ENCODE data around the gene CHI3L2. TPM values are rescaled to one million over a fixed set of nuclear protein-coding genes. Genes with fewer than 3 reads are reported as not detected.

Gene CHI3L2
- total RNA-seq, 1 experiment from 2014 or later: 0.77 TPM

- no peak for DNase-seq (ENCODE audit: low read depth, low spot score)
- no peak for TF ChIP-seq SIN3A (IDR thresholded peaks at IDR 0.05; ENCODE audit: borderline replicate concordance, insufficient read depth, low read depth, low read length)
- TF ChIP-seq REST (IDR thresholded peaks at IDR 0.05; ENCODE audit: insufficient read depth in 1 of 2, low read depth in 2 of 2, low read length in 1 of 2): no peak
- TF ChIP-seq CTCF (IDR thresholded peaks at IDR 0.05): no peak
- Histone ChIP-seq H3K9me3 (ENCODE audit: control insufficient read depth, insufficient read depth, low read depth, low read length) (no peaks in the 10 kb centered on the region), H3K36me3 (ENCODE audit: control insufficient read depth, insufficient read depth, low read length) (no peaks in the 10 kb centered on the region), H3K27me3 (ENCODE audit: control insufficient read depth, insufficient read depth, low read length) (peaks cover 2% of the 10 kb centered on the region; the same call in 1 of the 2 replicates), H3K27ac (ENCODE audit: low read length) (no peak overlapping the region), H3K4me1 (ENCODE audit: control insufficient read depth, insufficient read depth, low read length) (no peaks in the 10 kb centered on the region), H3K4me3 (ENCODE audit: low read depth in 2 of 2, low read length in 2 of 2) (no peak overlapping the region)
- in situ Hi-C loops (cut with HindIII; ENCODE audit: low pct_unique_long_range_greater_than_20kb, low sequenced_read_pairs): no loop called here
- intact Hi-C loops (cut with micrococcal nuclease; ENCODE audit: unreplicated experiment): no loop called here
- POLR2A ChIA-PET: no interaction called here
- no TSS peak for BruUV-seq (replicated peaks)
- CTCF ChIA-PET: no interaction called here
- ATAC-seq: no peak
Observed at GRCh38 chr1:111209622-111210021, 17.9 kb upstream of the CHI3L2 start.

- no TSS peak for BruUV-seq (replicated peaks)
- in situ Hi-C loops (cut with HindIII; ENCODE audit: low pct_unique_long_range_greater_than_20kb, low sequenced_read_pairs): no loop called here
Observed at GRCh38 chr1:111211921-111212320, 15.6 kb upstream of the CHI3L2 start.

More at GRCh38 chr1:111211921-111212320, 15.6 kb upstream of the CHI3L2 start:
- Histone ChIP-seq H3K27me3 (ENCODE audit: control insufficient read depth, insufficient read depth, low read length) (no peaks in the 10 kb centered on the region), H3K9me3 (ENCODE audit: control insufficient read depth, insufficient read depth, low read depth, low read length) (no peaks in the 10 kb centered on the region), H3K36me3 (ENCODE audit: control insufficient read depth, insufficient read depth, low read length) (no peaks in the 10 kb centered on the region), H3K27ac (ENCODE audit: low read length) (no peak overlapping the region), H3K4me1 (ENCODE audit: control insufficient read depth, insufficient read depth, low read length) (no peaks in the 10 kb centered on the region), H3K4me3 (ENCODE audit: low read depth in 2 of 2, low read length in 2 of 2) (no peak overlapping the region)
- ATAC-seq (no peak), DNase-seq (ENCODE audit: low read depth, low spot score) (no peak)
- TF ChIP-seq TCF7L2 (IDR thresholded peaks at IDR 0.05; ENCODE audit: low read depth, low read length): no peak
- TF ChIP-seq CTCF (IDR thresholded peaks at IDR 0.05): no peak
- no peak for TF ChIP-seq REST (IDR thresholded peaks at IDR 0.05; ENCODE audit: insufficient read depth in 1 of 2, low read depth in 2 of 2, low read length in 1 of 2)
- TF ChIP-seq POLR2AphosphoS5 (IDR thresholded peaks at IDR 0.05; ENCODE audit: low read depth, low read length): no peak
- POLR2A ChIA-PET: no interaction called here
- CTCF ChIA-PET: no interaction called here
- intact Hi-C loops (cut with micrococcal nuclease; ENCODE audit: unreplicated experiment): no loop called here

All from Panc1 (cell line).